ENCODE results near the gene PNP. TPM values are rescaled to one million over a fixed set of nuclear protein-coding genes. Genes with fewer than 3 reads are reported as not detected.

Gene PNP
- total and polyA plus RNA-seq, 2 donors (not counting 3 experiments of a cell fraction or from before 2014, with no cell fraction given) = 245 to 271 TPM

- H3K36me3 ChIP-seq (ENCODE audit: control insufficient read depth in 2 of 2, extremely low read depth in 1 of 2, insufficient read depth in 2 of 2, low read length in 2 of 2) = no peaks in the 10 kb centered on the region
- H3K27me3 ChIP-seq (ENCODE audit: control insufficient read depth in 2 of 2, insufficient read depth in 2 of 2, low read length in 2 of 2) = peaks cover 0 to 2% of the 10 kb centered on the region in 2 experiments
- FAIRE-seq = no peak
- no peaks in the 10 kb centered on the region for H4K20me1 ChIP-seq (replicated peaks; ENCODE audit: control insufficient read depth, extremely low read depth, insufficient read depth, low read length)
- no peaks in the 10 kb centered on the region for H3K9me3 ChIP-seq (replicated peaks; ENCODE audit: control insufficient read depth, insufficient read depth, low read length)
- H3K9me1 ChIP-seq (replicated peaks; ENCODE audit: control insufficient read depth, extremely low read depth, insufficient read depth, low read length) = no peaks in the 10 kb centered on the region
- TF ChIP-seq MYC (IDR thresholded peaks at IDR 0.05; ENCODE audit: low read depth, low read length) (no peak), POLR2A (IDR thresholded peaks at IDR 0.05; ENCODE audit: low read depth, low read length) (no peak), FOS (IDR thresholded peaks at IDR 0.05; ENCODE audit: borderline replicate concordance, insufficient read depth, low read length) (no peak), GATA2 (IDR thresholded peaks at IDR 0.05; ENCODE audit: insufficient read depth, insufficient read length, low read depth, low read length) (no peak), POLR2AphosphoS5 (IDR thresholded peaks at IDR 0.05; ENCODE audit: insufficient read depth, low read depth, low read length) (no peak), EZH2 (IDR thresholded peaks at IDR 0.05; ENCODE audit: borderline replicate concordance, low read depth, low read length, severe bottlenecking) (no peak), JUN (IDR thresholded peaks at IDR 0.05; ENCODE audit: borderline replicate concordance, insufficient read depth, insufficient read length, low read depth) (no peak)
- TF ChIP-seq, protein P1, sequence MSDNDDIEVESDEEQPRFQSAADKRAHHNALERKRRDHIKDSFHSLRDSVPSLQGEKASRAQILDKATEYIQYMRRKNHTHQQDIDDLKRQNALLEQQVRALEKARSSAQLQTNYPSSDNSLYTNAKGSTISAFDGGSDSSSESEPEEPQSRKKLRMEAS (IDR thresholded peaks at IDR 0.05; ENCODE audit: insufficient read depth, insufficient read length) = no peak
- TF ChIP-seq, protein P2, sequence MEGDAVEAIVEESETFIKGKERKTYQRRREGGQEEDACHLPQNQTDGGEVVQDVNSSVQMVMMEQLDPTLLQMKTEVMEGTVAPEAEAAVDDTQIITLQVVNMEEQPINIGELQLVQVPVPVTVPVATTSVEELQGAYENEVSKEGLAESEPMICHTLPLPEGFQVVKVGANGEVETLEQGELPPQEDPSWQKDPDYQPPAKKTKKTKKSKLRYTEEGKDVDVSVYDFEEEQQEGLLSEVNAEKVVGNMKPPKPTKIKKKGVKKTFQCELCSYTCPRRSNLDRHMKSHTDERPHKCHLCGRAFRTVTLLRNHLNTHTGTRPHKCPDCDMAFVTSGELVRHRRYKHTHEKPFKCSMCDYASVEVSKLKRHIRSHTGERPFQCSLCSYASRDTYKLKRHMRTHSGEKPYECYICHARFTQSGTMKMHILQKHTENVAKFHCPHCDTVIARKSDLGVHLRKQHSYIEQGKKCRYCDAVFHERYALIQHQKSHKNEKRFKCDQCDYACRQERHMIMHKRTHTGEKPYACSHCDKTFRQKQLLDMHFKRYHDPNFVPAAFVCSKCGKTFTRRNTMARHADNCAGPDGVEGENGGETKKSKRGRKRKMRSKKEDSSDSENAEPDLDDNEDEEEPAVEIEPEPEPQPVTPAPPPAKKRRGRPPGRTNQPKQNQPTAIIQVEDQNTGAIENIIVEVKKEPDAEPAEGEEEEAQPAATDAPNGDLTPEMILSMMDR (IDR thresholded peaks at IDR 0.05; ENCODE audit: extremely low read depth in 1 of 2, insufficient read depth in 1 of 2, low read depth in 1 of 2, low read length in 2 of 2) = no peak
- BruUV-seq (replicated peaks) = no TSS peak
- H3K9ac ChIP-seq (replicated peaks; ENCODE audit: extremely low read depth, insufficient read depth, low read length) = no peak overlapping the region
- dilution Hi-C loops (cut with MboI; ENCODE audit: extremely low pct_ligation_motif_present, low sequenced_read_pairs) = no loop called here
- no peak overlapping the region for H3K4me2 ChIP-seq (ENCODE audit: insufficient read depth, low read length)
- intact Hi-C loops (cut with micrococcal nuclease) = no loop called here
- H2AFZ ChIP-seq (ENCODE audit: low read depth, low read length) = no peak overlapping the region
- no peak for DNase-seq (ENCODE audit: low read depth, low spot score)
- ChIA-PET POLR2A (interaction anchor here (1.7 kb wide), 1 partner anchor 18 kb away, joined by 9 read pairs; no protein-coding TSS in a partner anchor), CTCF (interaction anchor here (1.1 to 1.5 kb wide), 4 partner anchors 9 to 72 kb away, joined by 4 to 5 read pairs (median 4); no protein-coding TSS in a partner anchor)
- no peak overlapping the region for H3K4me3 ChIP-seq (replicated peaks in 1 of 3; ENCODE audit: insufficient read depth in 1 of 3, low read depth in 1 of 3, low read length in 3 of 3)
- H3K79me2 ChIP-seq (ENCODE audit: control insufficient read depth, insufficient read depth, low read length) = no peaks in the 10 kb centered on the region
- H3K27ac ChIP-seq (ENCODE audit: insufficient read depth, low read depth, low read length) = no peak overlapping the region
- peaks cover 7% of the 10 kb centered on the region for H3K4me1 ChIP-seq (ENCODE audit: control insufficient read depth, extremely low read depth, insufficient read depth, low read length)
Observed at GRCh38 chr14:20487396-20487725, 18.2 kb downstream of the PNP start.
